Neural cell (in vitro differentiated cells): ENCODE measurements around the gene TMEM31. TPM values are rescaled to one million over a fixed set of nuclear protein-coding genes. Genes with fewer than 3 reads are reported as not detected.

Experiments used
- H2AFZ ChIP-seq: fragments of 200-600, 300-800 bp; sonication (generic), shearing (Covaris generic); 2 replicates; pipeline ENCODE4 v1.6.0; 2014; ENCODE audit warnings: low read depth, mild to moderate bottlenecking, antibody characterized with exemption, low read length, moderate library complexity
- H3F3A ChIP-seq: fragments of 200-600 bp; shearing (Covaris generic); 2 replicates; pipeline ENCODE4 v1.6.1; 2016; ENCODE audit warnings: mild to moderate bottlenecking, moderate library complexity, mixed read lengths, antibody characterized with exemption, low read length; ENCODE audit not compliant: insufficient read depth, poor library complexity, severe bottlenecking
- H3K27ac ChIP-seq: fragments of 200-600, 300-800 bp; sonication (generic), shearing (Covaris generic); 2 replicates; pipeline ENCODE4 v1.5.1; 2014; ENCODE audit warnings: mild to moderate bottlenecking, low read length, moderate library complexity
- H3K27me3 ChIP-seq: fragments of 300-800, 200-600 bp; sonication (generic), shearing (Covaris generic); 2 replicates; pipeline ENCODE4 v1.6.0; 2014; ENCODE audit warnings: mild to moderate bottlenecking, low read depth, low read length, moderate library complexity; ENCODE audit not compliant: insufficient read depth
- H3K36me3 ChIP-seq: fragments of 300-800, 200-600 bp; sonication (generic), shearing (Covaris generic); 2 replicates; pipeline ENCODE4 v1.5.1; 2014; ENCODE audit warnings: mild to moderate bottlenecking, antibody characterized with exemption, low read length, moderate library complexity; ENCODE audit not compliant: insufficient read depth
- H3K4me2 ChIP-seq: fragments of 300-800, 200-600 bp; sonication (generic), shearing (Covaris generic); 2 replicates; pipeline ENCODE4 v1.6.0; 2014; ENCODE audit warnings: mild to moderate bottlenecking, low read length
- H3K4me3 ChIP-seq: fragments of 300-800, 200-600 bp; sonication (generic), shearing (Covaris generic); 2 replicates; pipeline ENCODE4 v1.5.1; 2014; ENCODE audit warnings: mild to moderate bottlenecking, low read length, moderate library complexity
- H3K79me2 ChIP-seq: fragments of 200-600 bp; shearing (Covaris generic); replicated peaks from 2 replicates; pipeline ENCODE4 v1.6.0; 2014; ENCODE audit warnings: mild to moderate bottlenecking, low read length, moderate library complexity; ENCODE audit not compliant: insufficient read depth
- H3K9ac ChIP-seq: fragments of 300-800, 200-600 bp; sonication (generic), shearing (Covaris generic); 2 replicates; pipeline ENCODE4 v1.6.1; 2016; ENCODE audit warnings: mild to moderate bottlenecking, low read length, mixed read lengths
- H3K9me2 ChIP-seq: fragments of 200-600 bp; shearing (Covaris generic); 2 replicates; pipeline ENCODE4 v1.6.1; 2016; ENCODE audit warnings: mild to moderate bottlenecking, low read length, mixed read lengths; ENCODE audit not compliant: insufficient read depth
- H3K9me3 ChIP-seq: fragments of 200-600, 300-800 bp; sonication (generic), shearing (Covaris generic); 2 replicates; pipeline ENCODE4 v1.6.1; 2016; ENCODE audit warnings: mild to moderate bottlenecking, mixed run types, low read length, moderate library complexity, mixed read lengths
- H4K20me1 ChIP-seq: fragments of 200-600 bp; shearing (Covaris generic); 2 replicates; pipeline ENCODE4 v1.6.1; 2016; ENCODE audit warnings: mild to moderate bottlenecking, mixed run types; ENCODE audit not compliant: insufficient read depth
- CTCF ChIP-seq: fragments of 450-650 bp; IDR thresholded peaks from 2 replicates; pipeline ENCODE4 v1.5.1; 2014; ENCODE audit warnings: antibody characterized with exemption, mild to moderate bottlenecking, moderate library complexity; ENCODE audit not compliant: poor library complexity, severe bottlenecking
- EP300 ChIP-seq: fragments of 450-650 bp; conservative IDR thresholded peaks from 2 replicates; pipeline ENCODE4 v1.6.1; 2014; ENCODE audit warnings: antibody characterized with exemption, mild to moderate bottlenecking, moderate library complexity; ENCODE audit not compliant: poor library complexity, severe bottlenecking
- EZH2 ChIP-seq: fragments of 200-600, 300-800 bp; shearing (Covaris generic), sonication (generic); IDR thresholded peaks from 2 replicates; pipeline ENCODE4 v1.6.1; 2014; ENCODE audit warnings: antibody characterized with exemption, low read length, borderline replicate concordance, mild to moderate bottlenecking; ENCODE audit not compliant: insufficient read depth, poor library complexity, severe bottlenecking
- MXI1 ChIP-seq: fragments of 450-650 bp; conservative IDR thresholded peaks from 2 replicates; pipeline ENCODE4 v1.6.1; 2014; ENCODE audit warnings: antibody characterized with exemption, mild to moderate bottlenecking; ENCODE audit not compliant: poor library complexity, severe bottlenecking
- RAD21 ChIP-seq: fragments of 450-650 bp; conservative IDR thresholded peaks from 2 replicates; pipeline ENCODE4 v1.6.1; 2014; ENCODE audit warnings: antibody characterized with exemption, mild to moderate bottlenecking, moderate library complexity
- REST ChIP-seq: IDR thresholded peaks from 2 replicates; pipeline ENCODE4 v1.6.1; 2012; ENCODE audit warnings: borderline replicate concordance
- SMC3 ChIP-seq: fragments of 450-650 bp; conservative IDR thresholded peaks from 2 replicates; pipeline ENCODE4 v1.6.1; 2014; ENCODE audit warnings: antibody characterized with exemption, mild to moderate bottlenecking, moderate library complexity; ENCODE audit not compliant: poor library complexity
- TAF1 ChIP-seq: IDR thresholded peaks from 2 replicates; pipeline ENCODE4 v1.6.1; 2012; ENCODE audit warnings: low read depth
- polyA plus RNA-seq: library from polyadenylated mRNA; depleted of rRNA; stranded (reverse); fragments of >200 nt; gene quantifications from 2 replicates; pipeline ENCODE4 v1.2.3, GENCODE V29; 2014

The TMEM31 gene
- polyA plus RNA-seq, 1 donor from 2014 or later, result 1.0 TPM

- Histone ChIP-seq H3K9me3 (no peaks in the 10 kb centered on the region), H3K9ac (no peak overlapping the region), H3K79me2 (no peaks in the 10 kb centered on the region), H3K9me2 (no peaks in the 10 kb centered on the region), H3K27ac (no peak overlapping the region), H3F3A (no peaks in the 10 kb centered on the region), H3K36me3 (no peaks in the 10 kb centered on the region), H3K4me2 (no peak overlapping the region), H3K27me3 (no peaks in the 10 kb centered on the region), H4K20me1 (no peaks in the 10 kb centered on the region), H3K4me3 (no peak overlapping the region), H2AFZ (no peak overlapping the region)
- TF ChIP-seq TAF1 (no peak), SMC3 (no peak), CTCF (no peak)
Observed at GRCh38 chrX:103666202-103667107, 44.3 kb upstream of the TMEM31 start.

GRCh38 chrX:103669745-103670144 is 41.0 kb upstream of the TMEM31 start:
- Histone ChIP-seq H3K4me3 (no peak overlapping the region), H3K9me3 (no peaks in the 10 kb centered on the region), H3K27me3 (no peaks in the 10 kb centered on the region), H3K27ac (no peak overlapping the region), H2AFZ (no peak overlapping the region), H4K20me1 (no peaks in the 10 kb centered on the region), H3K79me2 (no peaks in the 10 kb centered on the region), H3K9ac (no peak overlapping the region), H3K4me2 (no peak overlapping the region), H3K9me2 (no peaks in the 10 kb centered on the region), H3K36me3 (no peaks in the 10 kb centered on the region), H3F3A (no peaks in the 10 kb centered on the region)
- TF ChIP-seq SMC3 (no peak), RAD21 (no peak), MXI1 (no peak), EZH2 (no peak), REST (no peak), CTCF (no peak), EP300 (no peak)
